SK-N-SH treated with all-trans-retinoic acid at 6 μM for 48 hours (cell line): ENCODE data around the gene PDGFB.

Experiments used
- ARNTL ChIP-seq: fragments of 450-650 bp; formaldehyde crosslinking; IDR thresholded peaks from 2 replicates; pipeline ENCODE4 v1.5.0; 2020; ENCODE audit warnings: low read depth, mild to moderate bottlenecking, moderate library complexity, borderline replicate concordance
- CSDC2 ChIP-seq: fragments of 250-450 bp; sonication (Bioruptor Pico); IDR thresholded peaks from 2 replicates; pipeline ENCODE4 v1.5.0; 2020; ENCODE audit warnings: mild to moderate bottlenecking, moderate library complexity
- GLIS3 ChIP-seq: fragments of 250-450 bp; sonication (Bioruptor Pico); IDR thresholded peaks from 2 replicates; pipeline ENCODE4 v1.5.0; 2020; ENCODE audit warnings: mild to moderate bottlenecking, moderate library complexity
- ISL1 ChIP-seq: fragments of 250-450 bp; sonication (Bioruptor Pico); IDR thresholded peaks from 2 replicates; pipeline ENCODE4 v2.1.2; 2022; ENCODE audit warnings: mild to moderate bottlenecking, moderate library complexity
- OSR1 ChIP-seq: fragments of 250-450 bp; sonication (Bioruptor Pico); IDR thresholded peaks from 2 replicates; pipeline ENCODE4 v1.8.0; 2022; ENCODE audit warnings: moderate library complexity, mild to moderate bottlenecking, inconsistent platforms
- PPARA ChIP-seq: fragments of 250-450 bp; sonication (Bioruptor Pico); IDR thresholded peaks from 2 replicates; pipeline ENCODE4 v1.5.0; 2020; ENCODE audit warnings: mild to moderate bottlenecking, borderline replicate concordance
- RARB ChIP-seq: fragments of 250-450 bp; sonication (Bioruptor Pico); IDR thresholded peaks from 2 replicates; pipeline ENCODE4 v1.8.0; 2021; ENCODE audit warnings: mild to moderate bottlenecking, moderate library complexity
- SNAI2 ChIP-seq: fragments of 250-450 bp; sonication (Bioruptor Pico); IDR thresholded peaks from 2 replicates; pipeline ENCODE4 v1.5.0; 2020; ENCODE audit warnings: mild to moderate bottlenecking, moderate library complexity
- ZC3H10 ChIP-seq: fragments of 250-450 bp; sonication (Bioruptor Pico); IDR thresholded peaks from 2 replicates; pipeline ENCODE4 v1.5.1; 2021; ENCODE audit warnings: mild to moderate bottlenecking, moderate library complexity
- ZFP3 ChIP-seq: fragments of 250-450 bp; sonication (Bioruptor Pico); IDR thresholded peaks from 2 replicates; pipeline ENCODE4 v1.5.0; 2020; ENCODE audit warnings: mild to moderate bottlenecking, moderate library complexity
- ZNF565 ChIP-seq: fragments of 450-650 bp; formaldehyde crosslinking; conservative IDR thresholded peaks from 2 replicates; pipeline ENCODE4 v1.5.0; 2020; ENCODE audit warnings: low read depth, mild to moderate bottlenecking, moderate library complexity
- ZNF8 ChIP-seq: fragments of 450-650 bp; formaldehyde crosslinking; IDR thresholded peaks from 2 replicates; pipeline ENCODE4 v1.5.0; 2020; ENCODE audit warnings: mild to moderate bottlenecking, moderate library complexity
- TF ChIP-seq, protein P1 (sequence below): fragments of 250-450 bp; sonication (Bioruptor Pico); IDR thresholded peaks from 2 replicates; pipeline ENCODE4 v1.5.1; 2020; ENCODE audit warnings: low read depth, mild to moderate bottlenecking, moderate library complexity
- TF ChIP-seq, protein P2 (sequence below): fragments of 250-450 bp; sonication (Bioruptor Pico); IDR thresholded peaks from 2 replicates; pipeline ENCODE4 v1.8.0; 2020; ENCODE audit warnings: mild to moderate bottlenecking, moderate library complexity, borderline replicate concordance

DNA sequence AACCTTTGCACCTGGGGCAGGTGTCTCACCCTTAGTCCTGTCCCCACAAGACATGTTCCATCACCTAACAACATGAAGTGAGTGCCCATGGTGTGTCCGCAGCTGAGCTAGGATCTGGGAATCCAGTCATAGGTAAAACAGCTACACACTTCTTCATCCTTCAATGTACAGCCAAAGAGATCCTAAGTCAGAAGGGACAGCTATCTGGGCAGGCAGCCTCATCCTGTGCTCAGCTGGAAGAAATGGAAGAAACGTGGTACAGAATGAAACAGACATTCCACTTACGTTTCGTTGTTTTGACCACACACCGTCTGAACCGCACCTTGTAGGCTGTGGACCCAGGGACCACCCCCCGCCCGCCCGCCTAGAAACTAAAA, 30.8 kb downstream of the PDGFB start:
- TF ChIP-seq ZNF565 (CRISPR knock-in tag) (no peak), ISL1 (no peak), ZNF8 (CRISPR knock-in tag) (no peak), GLIS3 (no peak), SNAI2 (CRISPR knock-in tag) (no peak), PPARA (no peak), CSDC2 (CRISPR knock-in tag) (no peak), RARB (CRISPR knock-in tag) (no peak), ZC3H10 (CRISPR knock-in tag) (no peak), ZFP3 (CRISPR knock-in tag) (no peak), ARNTL (CRISPR knock-in tag) (no peak), OSR1 (CRISPR knock-in tag) (no peak)
- TF ChIP-seq, protein P1, sequence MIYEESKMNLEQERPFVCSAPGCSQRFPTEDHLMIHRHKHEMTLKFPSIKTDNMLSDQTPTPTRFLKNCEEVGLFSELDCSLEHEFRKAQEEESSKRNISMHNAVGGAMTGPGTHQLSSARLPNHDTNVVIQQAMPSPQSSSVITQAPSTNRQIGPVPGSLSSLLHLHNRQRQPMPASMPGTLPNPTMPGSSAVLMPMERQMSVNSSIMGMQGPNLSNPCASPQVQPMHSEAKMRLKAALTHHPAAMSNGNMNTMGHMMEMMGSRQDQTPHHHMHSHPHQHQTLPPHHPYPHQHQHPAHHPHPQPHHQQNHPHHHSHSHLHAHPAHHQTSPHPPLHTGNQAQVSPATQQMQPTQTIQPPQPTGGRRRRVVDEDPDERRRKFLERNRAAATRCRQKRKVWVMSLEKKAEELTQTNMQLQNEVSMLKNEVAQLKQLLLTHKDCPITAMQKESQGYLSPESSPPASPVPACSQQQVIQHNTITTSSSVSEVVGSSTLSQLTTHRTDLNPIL (CRISPR knock-in tag), result no peak
- TF ChIP-seq, protein P2, sequence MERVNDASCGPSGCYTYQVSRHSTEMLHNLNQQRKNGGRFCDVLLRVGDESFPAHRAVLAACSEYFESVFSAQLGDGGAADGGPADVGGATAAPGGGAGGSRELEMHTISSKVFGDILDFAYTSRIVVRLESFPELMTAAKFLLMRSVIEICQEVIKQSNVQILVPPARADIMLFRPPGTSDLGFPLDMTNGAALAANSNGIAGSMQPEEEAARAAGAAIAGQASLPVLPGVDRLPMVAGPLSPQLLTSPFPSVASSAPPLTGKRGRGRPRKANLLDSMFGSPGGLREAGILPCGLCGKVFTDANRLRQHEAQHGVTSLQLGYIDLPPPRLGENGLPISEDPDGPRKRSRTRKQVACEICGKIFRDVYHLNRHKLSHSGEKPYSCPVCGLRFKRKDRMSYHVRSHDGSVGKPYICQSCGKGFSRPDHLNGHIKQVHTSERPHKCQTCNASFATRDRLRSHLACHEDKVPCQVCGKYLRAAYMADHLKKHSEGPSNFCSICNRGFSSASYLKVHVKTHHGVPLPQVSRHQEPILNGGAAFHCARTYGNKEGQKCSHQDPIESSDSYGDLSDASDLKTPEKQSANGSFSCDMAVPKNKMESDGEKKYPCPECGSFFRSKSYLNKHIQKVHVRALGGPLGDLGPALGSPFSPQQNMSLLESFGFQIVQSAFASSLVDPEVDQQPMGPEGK, result no peak
